Endothelial cell of umbilical vein (primary cell): ENCODE measurements around the gene CHIT1.

ENCODE experiments used
- CTCF ChIP-seq, 2 donors: IDR thresholded peaks; 1 replicate in 1 of 2; 2 replicates in 1 of 2; pipeline ENCODE4 v1.5.1; 2011; ENCODE audit warnings: low read length in 2 of 2, mild to moderate bottlenecking in 2 of 2, moderate library complexity in 2 of 2, control low read depth in 1 of 2, inconsistent platforms in 1 of 2, low read depth in 1 of 2; ENCODE audit not compliant: insufficient read depth in 1 of 2; ENCODE audit errors: extremely low read depth in 1 of 2
- EZH2 ChIP-seq: IDR thresholded peaks from 2 replicates; pipeline ENCODE4 v1.6.1; 2012; ENCODE audit warnings: borderline replicate concordance, low read depth, mild to moderate bottlenecking, moderate library complexity, low read length, inconsistent platforms; ENCODE audit not compliant: severe bottlenecking
- FOS ChIP-seq: IDR thresholded peaks from 2 replicates; pipeline ENCODE4 v1.6.1; 2011; ENCODE audit warnings: mild to moderate bottlenecking, low read length, moderate library complexity, borderline replicate concordance; ENCODE audit not compliant: insufficient read depth
- POLR2A ChIP-seq: IDR thresholded peaks from 2 replicates; pipeline ENCODE4 v1.6.1; 2012; ENCODE audit warnings: low read depth, mild to moderate bottlenecking, control low read depth, low read length

- TF ChIP-seq EZH2 (no peak), CTCF (IDR thresholded peaks at IDR 0.05; ENCODE audit: extremely low read depth in 1 of 2, insufficient read depth in 1 of 2, low read depth in 1 of 2, low read length in 2 of 2) (no peak), POLR2A (no peak), FOS (no peak)
Measured at GRCh38 chr1:203175827-203176241, 53.6 kb downstream of the CHIT1 start.
